ENCODE data around the gene PNPLA6.

DNA sequence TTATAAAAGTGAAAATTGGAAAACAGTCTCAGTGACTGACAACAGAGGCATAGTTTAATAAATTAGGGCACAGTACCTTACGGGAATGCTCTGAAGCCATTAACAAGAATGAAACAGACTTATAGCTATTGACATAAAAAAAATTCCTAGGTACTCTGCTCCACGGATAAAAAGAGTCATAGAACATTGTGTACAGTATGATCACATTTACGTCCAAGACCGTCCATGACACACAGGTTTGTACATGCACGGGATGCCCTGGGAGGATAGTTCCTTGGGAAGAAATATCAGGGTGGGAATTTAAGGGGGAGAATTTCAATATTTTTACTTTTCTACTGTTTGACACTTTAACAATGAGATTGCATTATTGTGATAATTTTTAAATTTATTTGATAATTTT is 35.2 kb downstream of the PNPLA6 start:
- TF ChIP-seq FOXP2 (optimal IDR thresholded peaks at IDR 0.05; ENCODE audit: borderline replicate concordance, extremely low read depth, extremely low read length, insufficient read depth), result no peak
- TF ChIP-seq, protein P1, sequence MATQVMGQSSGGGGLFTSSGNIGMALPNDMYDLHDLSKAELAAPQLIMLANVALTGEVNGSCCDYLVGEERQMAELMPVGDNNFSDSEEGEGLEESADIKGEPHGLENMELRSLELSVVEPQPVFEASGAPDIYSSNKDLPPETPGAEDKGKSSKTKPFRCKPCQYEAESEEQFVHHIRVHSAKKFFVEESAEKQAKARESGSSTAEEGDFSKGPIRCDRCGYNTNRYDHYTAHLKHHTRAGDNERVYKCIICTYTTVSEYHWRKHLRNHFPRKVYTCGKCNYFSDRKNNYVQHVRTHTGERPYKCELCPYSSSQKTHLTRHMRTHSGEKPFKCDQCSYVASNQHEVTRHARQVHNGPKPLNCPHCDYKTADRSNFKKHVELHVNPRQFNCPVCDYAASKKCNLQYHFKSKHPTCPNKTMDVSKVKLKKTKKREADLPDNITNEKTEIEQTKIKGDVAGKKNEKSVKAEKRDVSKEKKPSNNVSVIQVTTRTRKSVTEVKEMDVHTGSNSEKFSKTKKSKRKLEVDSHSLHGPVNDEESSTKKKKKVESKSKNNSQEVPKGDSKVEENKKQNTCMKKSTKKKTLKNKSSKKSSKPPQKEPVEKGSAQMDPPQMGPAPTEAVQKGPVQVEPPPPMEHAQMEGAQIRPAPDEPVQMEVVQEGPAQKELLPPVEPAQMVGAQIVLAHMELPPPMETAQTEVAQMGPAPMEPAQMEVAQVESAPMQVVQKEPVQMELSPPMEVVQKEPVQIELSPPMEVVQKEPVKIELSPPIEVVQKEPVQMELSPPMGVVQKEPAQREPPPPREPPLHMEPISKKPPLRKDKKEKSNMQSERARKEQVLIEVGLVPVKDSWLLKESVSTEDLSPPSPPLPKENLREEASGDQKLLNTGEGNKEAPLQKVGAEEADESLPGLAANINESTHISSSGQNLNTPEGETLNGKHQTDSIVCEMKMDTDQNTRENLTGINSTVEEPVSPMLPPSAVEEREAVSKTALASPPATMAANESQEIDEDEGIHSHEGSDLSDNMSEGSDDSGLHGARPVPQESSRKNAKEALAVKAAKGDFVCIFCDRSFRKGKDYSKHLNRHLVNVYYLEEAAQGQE (IDR thresholded peaks at IDR 0.05; ENCODE audit: insufficient read depth in 1 of 2, low read depth in 2 of 2, low read length in 2 of 2), result no peak

All from PFSK-1 (cell line).